HL-60 (cell line): ENCODE data around the gene KIF5A.
"Not testable (repeated sequence)": the region's sequence is repeated elsewhere in the genome, so short reads cannot be mapped to it uniquely, and the experiment has no call there.

Source experiments
- GABPA ChIP-seq: IDR thresholded peaks from 2 replicates; pipeline ENCODE4 v1.6.1; 2012; ENCODE audit warnings: low read depth
- POLR2AphosphoS5 ChIP-seq: IDR thresholded peaks from 2 replicates; pipeline ENCODE4 v1.6.1; 2012; ENCODE audit warnings: low read depth
- SPI1 ChIP-seq: IDR thresholded peaks from 2 replicates; pipeline ENCODE4 v1.6.1; 2012; ENCODE audit warnings: low read depth, mild to moderate bottlenecking, borderline replicate concordance
- TF ChIP-seq, protein P1 (sequence below): IDR thresholded peaks from one replicate; pipeline ENCODE4 v1.5.1; 2011; ENCODE audit warnings: low read length, control low read depth, inconsistent platforms; ENCODE audit not compliant: insufficient read depth
- TF ChIP-seq, protein P2 (sequence below): IDR thresholded peaks from 2 replicates; pipeline ENCODE4 v1.6.1; 2012; ENCODE audit warnings: low read depth; ENCODE audit not compliant: insufficient replicate concordance

DNA sequence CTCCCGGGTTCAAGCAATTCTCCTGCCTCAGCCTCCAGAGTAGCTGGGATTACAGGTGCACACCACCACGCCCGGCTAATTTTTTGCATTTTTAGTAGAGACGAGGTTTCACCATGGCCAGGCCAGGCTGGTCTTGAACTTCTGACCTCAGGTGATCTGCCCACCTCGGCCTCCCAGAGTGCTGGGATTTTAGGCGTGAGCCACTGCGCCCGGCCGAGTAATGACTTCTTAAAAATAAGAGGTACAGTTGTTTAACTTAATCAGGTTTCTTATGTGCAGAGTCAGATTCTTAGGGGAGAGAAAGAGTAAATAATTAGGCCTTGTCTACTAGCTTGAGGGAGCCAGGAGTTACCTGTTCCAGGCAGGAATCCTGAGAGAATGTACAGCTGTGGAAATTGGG lies 35.6 kb upstream of the KIF5A start:
- not testable (repeated sequence) for TF ChIP-seq GABPA, POLR2AphosphoS5, SPI1
- TF ChIP-seq, protein P1, sequence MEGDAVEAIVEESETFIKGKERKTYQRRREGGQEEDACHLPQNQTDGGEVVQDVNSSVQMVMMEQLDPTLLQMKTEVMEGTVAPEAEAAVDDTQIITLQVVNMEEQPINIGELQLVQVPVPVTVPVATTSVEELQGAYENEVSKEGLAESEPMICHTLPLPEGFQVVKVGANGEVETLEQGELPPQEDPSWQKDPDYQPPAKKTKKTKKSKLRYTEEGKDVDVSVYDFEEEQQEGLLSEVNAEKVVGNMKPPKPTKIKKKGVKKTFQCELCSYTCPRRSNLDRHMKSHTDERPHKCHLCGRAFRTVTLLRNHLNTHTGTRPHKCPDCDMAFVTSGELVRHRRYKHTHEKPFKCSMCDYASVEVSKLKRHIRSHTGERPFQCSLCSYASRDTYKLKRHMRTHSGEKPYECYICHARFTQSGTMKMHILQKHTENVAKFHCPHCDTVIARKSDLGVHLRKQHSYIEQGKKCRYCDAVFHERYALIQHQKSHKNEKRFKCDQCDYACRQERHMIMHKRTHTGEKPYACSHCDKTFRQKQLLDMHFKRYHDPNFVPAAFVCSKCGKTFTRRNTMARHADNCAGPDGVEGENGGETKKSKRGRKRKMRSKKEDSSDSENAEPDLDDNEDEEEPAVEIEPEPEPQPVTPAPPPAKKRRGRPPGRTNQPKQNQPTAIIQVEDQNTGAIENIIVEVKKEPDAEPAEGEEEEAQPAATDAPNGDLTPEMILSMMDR = not testable (repeated sequence)
- TF ChIP-seq, protein P2, sequence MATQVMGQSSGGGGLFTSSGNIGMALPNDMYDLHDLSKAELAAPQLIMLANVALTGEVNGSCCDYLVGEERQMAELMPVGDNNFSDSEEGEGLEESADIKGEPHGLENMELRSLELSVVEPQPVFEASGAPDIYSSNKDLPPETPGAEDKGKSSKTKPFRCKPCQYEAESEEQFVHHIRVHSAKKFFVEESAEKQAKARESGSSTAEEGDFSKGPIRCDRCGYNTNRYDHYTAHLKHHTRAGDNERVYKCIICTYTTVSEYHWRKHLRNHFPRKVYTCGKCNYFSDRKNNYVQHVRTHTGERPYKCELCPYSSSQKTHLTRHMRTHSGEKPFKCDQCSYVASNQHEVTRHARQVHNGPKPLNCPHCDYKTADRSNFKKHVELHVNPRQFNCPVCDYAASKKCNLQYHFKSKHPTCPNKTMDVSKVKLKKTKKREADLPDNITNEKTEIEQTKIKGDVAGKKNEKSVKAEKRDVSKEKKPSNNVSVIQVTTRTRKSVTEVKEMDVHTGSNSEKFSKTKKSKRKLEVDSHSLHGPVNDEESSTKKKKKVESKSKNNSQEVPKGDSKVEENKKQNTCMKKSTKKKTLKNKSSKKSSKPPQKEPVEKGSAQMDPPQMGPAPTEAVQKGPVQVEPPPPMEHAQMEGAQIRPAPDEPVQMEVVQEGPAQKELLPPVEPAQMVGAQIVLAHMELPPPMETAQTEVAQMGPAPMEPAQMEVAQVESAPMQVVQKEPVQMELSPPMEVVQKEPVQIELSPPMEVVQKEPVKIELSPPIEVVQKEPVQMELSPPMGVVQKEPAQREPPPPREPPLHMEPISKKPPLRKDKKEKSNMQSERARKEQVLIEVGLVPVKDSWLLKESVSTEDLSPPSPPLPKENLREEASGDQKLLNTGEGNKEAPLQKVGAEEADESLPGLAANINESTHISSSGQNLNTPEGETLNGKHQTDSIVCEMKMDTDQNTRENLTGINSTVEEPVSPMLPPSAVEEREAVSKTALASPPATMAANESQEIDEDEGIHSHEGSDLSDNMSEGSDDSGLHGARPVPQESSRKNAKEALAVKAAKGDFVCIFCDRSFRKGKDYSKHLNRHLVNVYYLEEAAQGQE = not testable (repeated sequence)
